ENCODE measurements around the gene ZSCAN31.
"Not testable (repeated sequence)": the region's sequence is repeated elsewhere in the genome, so short reads cannot be mapped to it uniquely, and the experiment has no call there.

ZSCAN31 gene

DNA sequence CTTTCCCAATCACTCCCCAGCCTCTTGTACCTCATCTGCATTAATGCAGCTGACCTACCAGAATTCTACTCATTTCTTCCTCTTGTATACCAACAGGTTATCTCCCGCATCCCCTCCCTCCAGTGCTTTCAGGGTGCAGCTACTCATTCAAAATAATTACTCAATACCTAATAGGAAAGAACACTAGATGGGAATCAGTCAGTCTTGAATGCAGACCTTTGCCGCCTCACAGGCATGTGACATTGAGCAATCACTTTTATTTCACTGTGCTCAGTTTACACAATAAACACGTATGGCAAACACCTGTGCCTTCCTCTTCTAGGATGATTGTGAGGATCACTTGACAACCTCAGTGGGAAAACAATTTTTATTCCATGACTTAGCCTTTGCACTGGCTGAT lies 13.3 kb downstream of the ZSCAN31 start:
- Histone ChIP-seq H2AFZ (ENCODE audit: low read length) (no peak overlapping the region), H3K9me3 (ENCODE audit: insufficient read depth, low read depth, low read length) (peaks cover 19% of the 10 kb centered on the region; the same call in 1 of the 2 replicates), H3K4me3 (ENCODE audit: low read length, poor library complexity, severe bottlenecking) (no peak overlapping the region), H4K20me1 (ENCODE audit: insufficient read depth, low read length, poor library complexity, severe bottlenecking) (no peaks in the 10 kb centered on the region), H3K9me2 (replicated peaks; ENCODE audit: low read depth, low read length) (no peaks in the 10 kb centered on the region), H3K9ac (ENCODE audit: low read depth, low read length, poor library complexity, severe bottlenecking) (no peak overlapping the region), H3K4me2 (ENCODE audit: low read depth, low read length, poor library complexity, severe bottlenecking) (no peak overlapping the region), H3K36me3 (ENCODE audit: insufficient read depth, low read length) (0 out of 2 replicates have a peak, but pooled peaks cover 7% of the 10 kb centered on the region), H3F3A (ENCODE audit: low read depth) (no peaks in the 10 kb centered on the region), H3K79me2 (ENCODE audit: insufficient read depth, low read length) (no peaks in the 10 kb centered on the region), H3K27me3 (ENCODE audit: insufficient read depth, low read length, poor library complexity, severe bottlenecking) (peaks cover 4% of the 10 kb centered on the region), H3K4me1 (ENCODE audit: insufficient read depth, low read length, poor library complexity, severe bottlenecking) (no peaks in the 10 kb centered on the region)
- no peak for TF ChIP-seq EZH2phosphoT487 (IDR thresholded peaks at IDR 0.05; ENCODE audit: borderline replicate concordance)
- TF ChIP-seq, protein P1, sequence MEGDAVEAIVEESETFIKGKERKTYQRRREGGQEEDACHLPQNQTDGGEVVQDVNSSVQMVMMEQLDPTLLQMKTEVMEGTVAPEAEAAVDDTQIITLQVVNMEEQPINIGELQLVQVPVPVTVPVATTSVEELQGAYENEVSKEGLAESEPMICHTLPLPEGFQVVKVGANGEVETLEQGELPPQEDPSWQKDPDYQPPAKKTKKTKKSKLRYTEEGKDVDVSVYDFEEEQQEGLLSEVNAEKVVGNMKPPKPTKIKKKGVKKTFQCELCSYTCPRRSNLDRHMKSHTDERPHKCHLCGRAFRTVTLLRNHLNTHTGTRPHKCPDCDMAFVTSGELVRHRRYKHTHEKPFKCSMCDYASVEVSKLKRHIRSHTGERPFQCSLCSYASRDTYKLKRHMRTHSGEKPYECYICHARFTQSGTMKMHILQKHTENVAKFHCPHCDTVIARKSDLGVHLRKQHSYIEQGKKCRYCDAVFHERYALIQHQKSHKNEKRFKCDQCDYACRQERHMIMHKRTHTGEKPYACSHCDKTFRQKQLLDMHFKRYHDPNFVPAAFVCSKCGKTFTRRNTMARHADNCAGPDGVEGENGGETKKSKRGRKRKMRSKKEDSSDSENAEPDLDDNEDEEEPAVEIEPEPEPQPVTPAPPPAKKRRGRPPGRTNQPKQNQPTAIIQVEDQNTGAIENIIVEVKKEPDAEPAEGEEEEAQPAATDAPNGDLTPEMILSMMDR (conservative IDR thresholded peaks at IDR 0.05; ENCODE audit: low read length): no peak

DNA sequence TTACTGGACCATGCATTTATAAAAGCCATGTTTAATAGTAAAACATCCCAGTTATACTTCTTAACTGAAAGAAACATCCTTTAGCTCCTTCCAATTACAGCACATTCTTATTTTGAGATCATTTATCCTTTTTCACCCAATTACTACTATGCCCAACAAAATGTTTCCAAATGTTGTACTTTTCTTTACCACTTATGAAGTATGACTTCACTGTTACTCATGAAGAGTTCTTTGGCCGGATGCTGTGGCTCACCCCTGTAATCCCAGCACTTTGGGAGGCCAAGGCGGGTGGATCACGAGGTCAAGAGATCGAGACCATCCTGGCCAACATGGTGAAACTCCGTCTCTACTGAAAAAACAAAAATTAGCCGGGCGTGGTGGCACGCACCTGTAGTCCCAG lies 18.1 kb downstream of the ZSCAN31 start:
- H3F3A ChIP-seq (ENCODE audit: low read depth); H2AFZ ChIP-seq (ENCODE audit: low read length); H3K9ac ChIP-seq (ENCODE audit: low read depth, low read length, poor library complexity, severe bottlenecking); H3K9me2 ChIP-seq (replicated peaks; ENCODE audit: low read depth, low read length); H3K79me2 ChIP-seq (ENCODE audit: insufficient read depth, low read length); H4K20me1 ChIP-seq (ENCODE audit: insufficient read depth, low read length, poor library complexity, severe bottlenecking); H3K27me3 ChIP-seq (ENCODE audit: insufficient read depth, low read length, poor library complexity, severe bottlenecking); H3K4me2 ChIP-seq (ENCODE audit: low read depth, low read length, poor library complexity, severe bottlenecking); H3K9me3 ChIP-seq (ENCODE audit: insufficient read depth, low read depth, low read length); H3K4me1 ChIP-seq (ENCODE audit: insufficient read depth, low read length, poor library complexity, severe bottlenecking); H3K4me3 ChIP-seq (ENCODE audit: low read length, poor library complexity, severe bottlenecking); H3K36me3 ChIP-seq (ENCODE audit: insufficient read depth, low read length): not testable (repeated sequence)

DNA sequence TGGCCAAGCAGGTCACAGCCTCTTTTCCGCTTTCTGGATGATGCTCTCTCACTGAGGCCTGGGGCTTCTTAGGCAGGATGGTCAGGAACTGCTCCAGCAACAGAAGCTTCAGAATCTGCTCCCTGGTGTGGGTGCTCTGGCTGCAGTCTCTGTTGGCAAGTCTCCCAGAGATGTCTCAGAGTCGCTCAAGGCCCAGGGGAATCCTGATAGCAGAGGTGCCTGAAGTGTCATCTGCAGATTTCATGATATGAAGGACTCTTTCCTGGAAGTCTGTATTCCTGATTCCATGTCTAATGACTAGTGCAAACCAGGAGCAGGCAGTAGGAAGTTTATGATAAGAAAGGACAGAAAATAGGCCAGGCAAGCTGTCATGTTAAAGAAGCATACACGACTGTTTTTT lies 20.3 kb downstream of the ZSCAN31 start:
- Histone ChIP-seq H3K27me3 (ENCODE audit: insufficient read depth, low read length, poor library complexity, severe bottlenecking) (no peaks in the 10 kb centered on the region), H3K4me1 (ENCODE audit: insufficient read depth, low read length, poor library complexity, severe bottlenecking) (no peaks in the 10 kb centered on the region), H3K9ac (ENCODE audit: low read depth, low read length, poor library complexity, severe bottlenecking) (no peak overlapping the region), H3K79me2 (ENCODE audit: insufficient read depth, low read length) (no peaks in the 10 kb centered on the region), H3K9me3 (ENCODE audit: insufficient read depth, low read depth, low read length) (no peaks in the 10 kb centered on the region), H3K4me3 (ENCODE audit: low read length, poor library complexity, severe bottlenecking) (no peak overlapping the region), H3F3A (ENCODE audit: low read depth) (no peaks in the 10 kb centered on the region), H4K20me1 (ENCODE audit: insufficient read depth, low read length, poor library complexity, severe bottlenecking) (no peaks in the 10 kb centered on the region), H3K4me2 (ENCODE audit: low read depth, low read length, poor library complexity, severe bottlenecking) (no peak overlapping the region), H3K36me3 (ENCODE audit: insufficient read depth, low read length) (no peaks in the 10 kb centered on the region), H2AFZ (ENCODE audit: low read length) (no peak overlapping the region), H3K9me2 (replicated peaks; ENCODE audit: low read depth, low read length) (no peaks in the 10 kb centered on the region)
- TF ChIP-seq, protein P1 (conservative IDR thresholded peaks at IDR 0.05; ENCODE audit: low read length): no peak
- no peak for TF ChIP-seq EZH2phosphoT487 (IDR thresholded peaks at IDR 0.05; ENCODE audit: borderline replicate concordance)

DNA sequence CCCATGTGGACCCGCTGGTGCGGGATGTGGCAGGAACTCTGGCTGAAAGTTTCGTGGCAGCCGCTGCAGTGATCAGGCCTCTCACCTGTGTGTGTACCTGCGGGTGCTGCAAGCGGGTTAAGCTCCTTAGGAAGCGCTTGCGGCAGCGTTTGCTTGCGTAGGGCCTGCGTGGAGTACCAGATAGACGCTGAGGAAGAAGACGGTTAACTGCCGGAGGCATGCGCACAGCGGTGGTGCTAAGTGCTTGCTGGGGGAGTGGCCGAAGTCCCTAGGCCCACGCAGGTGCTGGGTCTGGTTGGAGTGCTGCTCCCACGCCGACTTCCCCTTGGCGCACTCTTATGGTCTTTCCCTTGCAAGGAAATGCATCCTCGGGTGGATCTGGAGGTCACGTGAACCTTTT lies 23.0 kb downstream of the ZSCAN31 start:
- Histone ChIP-seq H4K20me1 (ENCODE audit: insufficient read depth, low read length, poor library complexity, severe bottlenecking) (no peaks in the 10 kb centered on the region), H3K9me3 (ENCODE audit: insufficient read depth, low read depth, low read length) (no peaks in the 10 kb centered on the region), H2AFZ (ENCODE audit: low read length) (no peak overlapping the region), H3K4me1 (ENCODE audit: insufficient read depth, low read length, poor library complexity, severe bottlenecking) (no peaks in the 10 kb centered on the region), H3K9me2 (replicated peaks; ENCODE audit: low read depth, low read length) (no peaks in the 10 kb centered on the region), H3K36me3 (ENCODE audit: insufficient read depth, low read length) (no peaks in the 10 kb centered on the region), H3K27me3 (ENCODE audit: insufficient read depth, low read length, poor library complexity, severe bottlenecking) (no peaks in the 10 kb centered on the region), H3K4me2 (ENCODE audit: low read depth, low read length, poor library complexity, severe bottlenecking) (no peak overlapping the region), H3K4me3 (ENCODE audit: low read length, poor library complexity, severe bottlenecking) (no peak overlapping the region), H3F3A (ENCODE audit: low read depth) (no peaks in the 10 kb centered on the region), H3K79me2 (ENCODE audit: insufficient read depth, low read length) (no peaks in the 10 kb centered on the region), H3K9ac (ENCODE audit: low read depth, low read length, poor library complexity, severe bottlenecking) (no peak overlapping the region)
- no peak for TF ChIP-seq EZH2phosphoT487 (IDR thresholded peaks at IDR 0.05; ENCODE audit: borderline replicate concordance)
- TF ChIP-seq, protein P1 (conservative IDR thresholded peaks at IDR 0.05; ENCODE audit: low read length): no peak
